ENCODE data around the gene ST6GAL2.

ST6GAL2 gene

GRCh38 chr2:106843910-106844250 is 42.1 kb downstream of the ST6GAL2 start:
- CTCF ChIA-PET: no interaction called here
- no peak for DNase-seq (ENCODE audit: low spot score)
- POLR2A ChIA-PET (ENCODE audit: low non-redundant PET): no interaction called here

GRCh38 chr2:106843001-106843909 is 42.7 kb downstream of the ST6GAL2 start:
- TF ChIP-seq CTCF (conservative IDR thresholded peaks at IDR 0.05; ENCODE audit: low read depth): no peak
- no peak for DNase-seq (ENCODE audit: low spot score)
- CTCF ChIA-PET: no interaction called here
- no peak overlapping the region for H3K27ac ChIP-seq
- POLR2A ChIA-PET (ENCODE audit: low non-redundant PET): no interaction called here

More at GRCh38 chr2:106843910-106844250, 42.1 kb downstream of the ST6GAL2 start:
- H3K27ac ChIP-seq: no peak overlapping the region
- TF ChIP-seq CTCF (conservative IDR thresholded peaks at IDR 0.05; ENCODE audit: low read depth): no peak

- CTCF ChIA-PET: no interaction called here
These were observed 43.9 kb downstream of the ST6GAL2 start for GRCh38 chr2:106841886-106842645.

GRCh38 chr2:106840818-106841217 is 45.1 kb downstream of the ST6GAL2 start:
- TF ChIP-seq CTCF (conservative IDR thresholded peaks at IDR 0.05; ENCODE audit: low read depth): no peak
- DNase-seq (ENCODE audit: low spot score): no peak
- H3K27ac ChIP-seq: no peak overlapping the region
- POLR2A ChIA-PET (ENCODE audit: low non-redundant PET): no interaction called here
- CTCF ChIA-PET: no interaction called here

More at GRCh38 chr2:106841886-106842645, 43.9 kb downstream of the ST6GAL2 start:
- H3K27ac ChIP-seq: no peak overlapping the region
- POLR2A ChIA-PET (ENCODE audit: low non-redundant PET): no interaction called here
- no peak for DNase-seq (ENCODE audit: low spot score)
- TF ChIP-seq CTCF (conservative IDR thresholded peaks at IDR 0.05; ENCODE audit: low read depth): no peak

- H3K27ac ChIP-seq: no peak overlapping the region
- DNase-seq (ENCODE audit: low spot score): no peak
- no peak for TF ChIP-seq CTCF (conservative IDR thresholded peaks at IDR 0.05; ENCODE audit: low read depth)
- CTCF ChIA-PET: no interaction called here
- POLR2A ChIA-PET (ENCODE audit: low non-redundant PET): no interaction called here
These were observed 45.9 kb downstream of the ST6GAL2 start for GRCh38 chr2:106839849-106840595.

GRCh38 chr2:106833256-106833655 is 52.7 kb downstream of the ST6GAL2 start:
- H3K27ac ChIP-seq: no peak overlapping the region
- no peak for DNase-seq (ENCODE audit: low spot score)
- no peak for TF ChIP-seq CTCF (conservative IDR thresholded peaks at IDR 0.05; ENCODE audit: low read depth)
- POLR2A ChIA-PET (ENCODE audit: low non-redundant PET): no interaction called here
- CTCF ChIA-PET: no interaction called here
